K562 (cell line): ENCODE results near the gene PPIL6. TPM values are rescaled to one million over a fixed set of nuclear protein-coding genes. Genes with fewer than 3 reads are reported as not detected.

Experiments used
- ATAC-seq: fragments of 200-7000 bp; cut with Tn5 transposase; 3 replicates; pipeline ENCODE4 v1.9.1; 2020; ENCODE audit warnings: moderate library complexity
- BruUV-seq: library from RNA; stranded (reverse); fragments of 400-500 nt; replicated peaks from 2 replicates; lab custom pipeline; 2021; lab: Mats Ljungman, UMichigan
- CTCF ChIA-PET: fragments of 300-600 bp; formaldehyde crosslinking; extraction: SDS; loops from one replicate; lab custom pipeline; 2021; ENCODE audit warnings: low intra/inter-chr PET ratio; lab: Yijun Ruan, JAX
- POLR2A ChIA-PET: fragments of 300-600, 350-650 bp; sonication (Branson Sonifier 250); formaldehyde crosslinking; extraction: SDS; loops from one replicate; lab custom pipeline; 2021; ENCODE audit warnings: antibody characterized with exemption, inconsistent platforms; lab: Yijun Ruan, JAX
- DNase-seq, 4 experiments: peaks; one replicate each; pipeline versions ENCODE4 v3.0.0 to v3.0.0-alpha.2; 2011 to 2018; ENCODE audit warnings: low spot score in 3 of 4, mixed read lengths in 3 of 4; ENCODE audit errors: extremely low read depth in 1 of 4
- FAIRE-seq: peaks from 2 replicates; lab custom pipeline; 2011; peaks lifted over from hg19 to GRCh38; lab: Jason Lieb, UNC
- H2AFZ ChIP-seq: 2 replicates; pipeline ENCODE4 v1.6.0; 2011; ENCODE audit warnings: low read depth, low read length, control low read depth, inconsistent platforms
- H3K27ac ChIP-seq: fragments of 200-600 bp; 3 replicates; pipeline ENCODE4 v1.8.0; 2011; ENCODE audit warnings: low read depth, mild to moderate bottlenecking, control low read depth, inconsistent platforms, low read length, moderate library complexity, mixed read lengths; ENCODE audit errors: extremely low read depth
- H3K27me3 ChIP-seq, 2 experiments: fragments of 300-600 bp in 1 of 2; 2 replicates in 1 of 2; 3 replicates in 1 of 2; pipeline versions ENCODE4 v1.6.0 to v1.8.0; 2011; ENCODE audit warnings: inconsistent platforms in 2 of 2, low read length in 2 of 2, mild to moderate bottlenecking in 1 of 2, mixed read lengths in 1 of 2, moderate library complexity in 1 of 2; ENCODE audit not compliant: control insufficient read depth in 2 of 2, insufficient read depth in 2 of 2
- H3K36me3 ChIP-seq: fragments of 300-600 bp; 3 replicates; pipeline ENCODE4 v1.8.0; 2011; ENCODE audit warnings: mild to moderate bottlenecking, low read length, inconsistent platforms; ENCODE audit not compliant: control insufficient read depth, insufficient read depth
- H3K4me1 ChIP-seq, 2 experiments: fragments of 200-600 bp in 1 of 2; replicated peaks in 1 of 2; 2 replicates in 1 of 2; 3 replicates in 1 of 2; pipeline versions ENCODE4 v1.5.1 to v1.8.0; 2011; ENCODE audit warnings: inconsistent platforms in 2 of 2, low read length in 2 of 2, mild to moderate bottlenecking in 1 of 2, mixed read lengths in 1 of 2, moderate library complexity in 1 of 2; ENCODE audit not compliant: control insufficient read depth in 2 of 2, insufficient read depth in 2 of 2
- H3K4me2 ChIP-seq: 2 replicates; pipeline ENCODE4 v1.6.1; 2011; ENCODE audit warnings: low read length, control low read depth, inconsistent platforms, mixed read lengths; ENCODE audit not compliant: insufficient read depth
- H3K4me3 ChIP-seq: fragments of 200-600 bp; sonication (generic), shearing (Covaris generic); 2 replicates; pipeline ENCODE4 v1.5.1; 2016; ENCODE audit warnings: control low read depth, inconsistent platforms
- H3K79me2 ChIP-seq: fragments of 200-600 bp; 3 replicates; pipeline ENCODE4 v1.8.0; 2011; ENCODE audit warnings: low read length, inconsistent platforms; ENCODE audit not compliant: control insufficient read depth, insufficient read depth
- H3K9ac ChIP-seq, 2 experiments: 2 replicates each; pipeline versions ENCODE4 v1.6.0 to v1.6.1; 2011; ENCODE audit warnings: low read depth in 2 of 2, low read length in 2 of 2, control low read depth in 1 of 2, inconsistent platforms in 1 of 2, mild to moderate bottlenecking in 1 of 2, mixed read lengths in 1 of 2; ENCODE audit not compliant: insufficient read depth in 1 of 2
- H3K9me1 ChIP-seq: one replicate; pipeline ENCODE4 v1.6.0; 2011; ENCODE audit warnings: inconsistent platforms, mild to moderate bottlenecking, low read length, moderate library complexity; ENCODE audit not compliant: control insufficient read depth, insufficient read depth
- H3K9me3 ChIP-seq: replicated peaks from 2 replicates; pipeline ENCODE4 v1.5.1; 2011; ENCODE audit warnings: low read depth, low read length, inconsistent platforms; ENCODE audit not compliant: control insufficient read depth, insufficient read depth
- H4K20me1 ChIP-seq: replicated peaks from 2 replicates; pipeline ENCODE4 v1.6.1; 2011; ENCODE audit warnings: low read length, inconsistent platforms, mixed read lengths; ENCODE audit not compliant: control insufficient read depth, insufficient read depth
- CREB1 ChIP-seq, 2 experiments: sonication (generic) in 1 of 2; formaldehyde crosslinking in 1 of 2; IDR thresholded peaks; 2 replicates each; pipeline versions ENCODE4 v1.6.1 to v1.8.0; 2012 to 2022; ENCODE audit warnings: inconsistent platforms in 1 of 2, mild to moderate bottlenecking in 1 of 2, missing genetic modification reagents in 1 of 2, moderate library complexity in 1 of 2
- DACH1 ChIP-seq: fragments of 450-650 bp; IDR thresholded peaks from 2 replicates; pipeline ENCODE4 v1.6.1; 2018; ENCODE audit not compliant: partially characterized antibody
- ELK1 ChIP-seq: sonication (generic); formaldehyde crosslinking; IDR thresholded peaks from 2 replicates; pipeline ENCODE4 v1.8.1; 2022; ENCODE audit warnings: missing genetic modification reagents
- HDAC6 ChIP-seq: IDR thresholded peaks from 2 replicates; pipeline ENCODE4 v1.6.1; 2012; ENCODE audit warnings: low read depth, mild to moderate bottlenecking, control low read depth, inconsistent platforms, low read length, moderate library complexity
- HLTF ChIP-seq: fragments of 450-650 bp; IDR thresholded peaks from 2 replicates; pipeline ENCODE4 v1.6.1; 2016
- JUND ChIP-seq, 2 experiments: IDR thresholded peaks; 2 replicates in 1 of 2; 3 replicates in 1 of 2; pipeline ENCODE4 v1.6.1; 2011; ENCODE audit warnings: borderline replicate concordance in 2 of 2, low read depth in 2 of 2, low read length in 2 of 2, improper control_type of control experiment in 1 of 2, missing biosample characterization in 1 of 2, missing genetic modification characterization in 1 of 2, missing genetic modification reagents in 1 of 2
- KLF1 ChIP-seq: fragments of 450-650 bp; IDR thresholded peaks from 2 replicates; pipeline ENCODE4 v1.6.1; 2016; ENCODE audit warnings: missing genetic modification characterization, missing compliant biosample characterization
- MEIS2 ChIP-seq: fragments of 450-650 bp; IDR thresholded peaks from 2 replicates; pipeline ENCODE4 v1.6.1; 2014; ENCODE audit warnings: mild to moderate bottlenecking; ENCODE audit not compliant: partially characterized antibody
- PCBP1 ChIP-seq: fragments of 200-400 bp; formaldehyde crosslinking; IDR thresholded peaks from 2 replicates; pipeline ENCODE4 v1.6.1; 2018; ENCODE audit warnings: mild to moderate bottlenecking, low read depth, low read length; ENCODE audit not compliant: poor library complexity, severe bottlenecking
- POLR2A ChIP-seq: fragments of 450-650 bp; conservative IDR thresholded peaks from 2 replicates; pipeline ENCODE4 v1.6.1; 2016
- RBM17 ChIP-seq: fragments of 200-400 bp; formaldehyde crosslinking; IDR thresholded peaks from 2 replicates; pipeline ENCODE4 v1.6.1; 2017; ENCODE audit warnings: low read depth, mild to moderate bottlenecking, low read length, borderline replicate concordance
- SIX5 ChIP-seq, 2 experiments: IDR thresholded peaks; 2 replicates each; pipeline ENCODE4 v1.6.1; 2011; ENCODE audit warnings: low read length in 2 of 2, borderline replicate concordance in 1 of 2, low read depth in 1 of 2, mild to moderate bottlenecking in 1 of 2, moderate library complexity in 1 of 2; ENCODE audit not compliant: insufficient read depth in 1 of 2
- SRSF7 ChIP-seq: fragments of 200-400 bp; formaldehyde crosslinking; optimal IDR thresholded peaks from 2 replicates; pipeline ENCODE3; 2017; ENCODE audit warnings: mild to moderate bottlenecking, low read depth, low read length
- TAL1 ChIP-seq: fragments of 450-650 bp; IDR thresholded peaks from 2 replicates; pipeline ENCODE4 v1.6.1; 2016; ENCODE audit warnings: mild to moderate bottlenecking
- TCF7 ChIP-seq: sonication (generic); IDR thresholded peaks from 2 replicates; pipeline ENCODE4 v1.6.1; 2016; ENCODE audit warnings: antibody characterized with exemption, borderline replicate concordance
- U2AF1 ChIP-seq: fragments of 200-400 bp; formaldehyde crosslinking; optimal IDR thresholded peaks from 2 replicates; pipeline ENCODE3; 2017; ENCODE audit warnings: mild to moderate bottlenecking, low read depth, low read length, moderate library complexity
- ZNF12 ChIP-seq: sonication (generic); formaldehyde crosslinking; IDR thresholded peaks from 2 replicates; pipeline ENCODE4 v1.4.0; 2020; ENCODE audit warnings: mild to moderate bottlenecking, missing genetic modification reagents
- ZSCAN32 ChIP-seq: fragments of 450-650 bp; formaldehyde crosslinking; IDR thresholded peaks from 2 replicates; pipeline ENCODE4 v1.4.0; 2020; ENCODE audit warnings: mild to moderate bottlenecking, moderate library complexity
- WGBS: fragments of 100-300 bp; shearing (Covaris generic); methylation state at CpG from one replicate; pipeline ENCODE4 v1.1.6; 2016; ENCODE audit warnings: low coverage, mixed read lengths; ENCODE audit not compliant: insufficient coverage; ENCODE audit errors: missing lambda C conversion rate; 5-methylcytosine and 5-hydroxymethylcytosine counted together
- in situ Hi-C: fragments of 300-500 bp; cut with MboI; formaldehyde crosslinking; loops from 4 replicates; pipeline ENCODE4 v1.15.0; 2018; ENCODE audit warnings: inconsistent platforms, mixed read lengths
- intact Hi-C: fragments of 100-400 bp; cut with micrococcal nuclease; formaldehyde crosslinking; loops from 2 replicates; pipeline ENCODE4 v1.14.2; 2022
- polyA plus RNA-seq, 8 experiments: library from polyadenylated mRNA; depleted of rRNA in 4 of 8; stranded (reverse) in 5 of 8; unstranded in 3 of 8; fragments of >200 nt; fragmentation: Nextera tagmentation in 2 of 8; fragmentation: Illumina TruSeq in 1 of 8; extraction: Ambion mirVana in 2 of 8; extraction: Trizol in 1 of 8; gene quantifications; 2 replicates each; pipeline versions ENCODE4 v1.2.1 to v1.2.3, GENCODE V29; 2011 to 2014; ENCODE audit warnings: inconsistent platforms in 1 of 8, missing spikeins in 1 of 8
- total RNA-seq, 7 experiments: library from RNA; depleted of rRNA in 6 of 7; stranded (reverse); fragments of >200 nt in 6 of 7; fragmentation: Illumina TruSeq in 2 of 7; extraction: Trizol in 2 of 7; gene quantifications; 2 replicates each; pipeline versions ENCODE4 v1.2.1 to v1.2.3, GENCODE V29; 2011 to 2021; ENCODE audit warnings: low replicate concordance in 1 of 7
- TF ChIP-seq, protein P1 (sequence below), 2 experiments: fragments of 450-650 bp in 1 of 2; sonication (generic) in 1 of 2; formaldehyde crosslinking in 1 of 2; IDR thresholded peaks in 1 of 2; conservative IDR thresholded peaks in 1 of 2; 2 replicates each; pipeline versions ENCODE4 v1.6.1 to v1.8.1; 2016 to 2023; ENCODE audit warnings: mild to moderate bottlenecking in 2 of 2, moderate library complexity in 2 of 2, inconsistent platforms in 1 of 2, missing genetic modification reagents in 1 of 2

Gene PPIL6
- total and polyA plus RNA-seq, 9 of the 15 experiments (the other 6 are each of a cell fraction or from before 2014, with no cell fraction given): 0.03 to 0.98 (median 0.41) TPM; not detected in 1

DNA sequence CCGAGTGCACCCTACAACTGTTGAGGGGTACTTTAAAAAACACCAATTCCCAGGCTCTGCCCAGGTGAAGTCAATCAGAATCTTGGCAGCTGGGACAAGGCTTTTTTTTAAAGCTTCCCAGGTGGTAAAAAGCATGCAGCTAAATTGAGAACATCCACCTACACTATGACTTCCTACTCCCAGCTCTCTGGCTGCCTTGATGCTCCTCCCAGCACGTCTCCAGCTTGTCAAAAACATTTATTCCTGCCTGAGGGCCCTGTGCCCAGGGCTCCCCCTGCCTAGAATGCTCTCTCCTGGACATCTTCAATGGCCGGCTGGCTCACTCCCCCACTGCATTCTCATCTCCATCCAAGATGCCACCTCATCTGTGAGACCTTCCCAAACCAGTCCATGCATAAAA lies 32.7 kb upstream of the PPIL6 start:
- ChIA-PET POLR2A (no interaction called here), CTCF (no interaction called here)
- in situ Hi-C loops (no loop called here), intact Hi-C loops (no loop called here)
- no peak for ATAC-seq
- no peak for TF ChIP-seq TAL1
- no peak for TF ChIP-seq ZSCAN32
- TF ChIP-seq, protein P1, sequence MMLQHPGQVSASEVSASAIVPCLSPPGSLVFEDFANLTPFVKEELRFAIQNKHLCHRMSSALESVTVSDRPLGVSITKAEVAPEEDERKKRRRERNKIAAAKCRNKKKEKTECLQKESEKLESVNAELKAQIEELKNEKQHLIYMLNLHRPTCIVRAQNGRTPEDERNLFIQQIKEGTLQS (IDR thresholded peaks at IDR 0.05): no peak
- TF ChIP-seq, protein P1 (CRISPR knock-in tag; conservative IDR thresholded peaks at IDR 0.05): no peak
- TF ChIP-seq JUND (IDR thresholded peaks at IDR 0.05; ENCODE audit: borderline replicate concordance, low read depth, low read length): no peak
- no peak for TF ChIP-seq JUND (tag; IDR thresholded peaks at IDR 0.05; ENCODE audit: borderline replicate concordance, low read depth, low read length)
- TF ChIP-seq RBM17: no peak
- no peak for TF ChIP-seq MEIS2
- TF ChIP-seq HDAC6: no peak
- TF ChIP-seq PCBP1: no peak
- TF ChIP-seq SRSF7: no peak
- no peak for TF ChIP-seq TCF7
- TF ChIP-seq HLTF: no peak
- TF ChIP-seq POLR2A: no peak
- TF ChIP-seq KLF1 (tag): no peak
- TF ChIP-seq U2AF1: no peak
- TF ChIP-seq ELK1 (CRISPR knock-in tag): no peak
- TF ChIP-seq SIX5 (IDR thresholded peaks at IDR 0.05; ENCODE audit: borderline replicate concordance in 1 of 2, insufficient read depth in 1 of 2, low read depth in 1 of 2, low read length in 2 of 2): no peak
- TF ChIP-seq DACH1: no peak
- no peak for TF ChIP-seq CREB1 (IDR thresholded peaks at IDR 0.05)
- TF ChIP-seq CREB1 (CRISPR knock-in tag; IDR thresholded peaks at IDR 0.05): no peak
- no peak for TF ChIP-seq ZNF12 (CRISPR knock-in tag)
- Histone ChIP-seq H3K9me1 (peaks cover 3% of the 10 kb centered on the region), H3K27me3 (no peaks in the 10 kb centered on the region), H3K4me1 (peaks cover 4 to 5% of the 10 kb centered on the region in 2 experiments; a peak in 3 of 5 replicates), H3K79me2 (peaks cover 19% of the 10 kb centered on the region), H3K9ac (no peak overlapping the region), H3K27ac (no peak overlapping the region), H3K4me2 (no peak overlapping the region), H3K4me3 (no peak overlapping the region), H4K20me1 (0 out of 2 replicates have a peak, but pooled peaks cover 3% of the 10 kb centered on the region), H3K36me3 (peaks cover 96% of the 10 kb centered on the region), H2AFZ (no peak overlapping the region), H3K9me3 (no peaks in the 10 kb centered on the region)
- BruUV-seq: no TSS peak
- DNase-seq: no peak
- FAIRE-seq: no peak
- WGBS: 97% methylated on average over 3 of the region's 3 CpGs
